OCI-LY3 (cell line): ENCODE measurements around the gene MAT2B.

Source experiments
- CTCF ChIP-seq: fragments of 200-600, 300-600 bp; sonication (generic); IDR thresholded peaks from 2 replicates; pipeline ENCODE4 v1.5.1; 2014; ENCODE audit warnings: antibody characterized with exemption, low read length, low read depth
- EZH2phosphoT487 ChIP-seq: fragments of 200-600 bp; shearing (Covaris generic); IDR thresholded peaks from 2 replicates; pipeline ENCODE4 v1.6.1; 2018; ENCODE audit warnings: antibody characterized with exemption, mixed run types, low read depth

- TF ChIP-seq CTCF (no peak), EZH2phosphoT487 (no peak)
These were observed 26.5 kb upstream of the MAT2B start for GRCh38 chr5:163478982-163479271.
